SH-SY5Y (cell line): Measurements from ENCODE around the gene TRIM7.
A peak's percentile ranks its signal among the peaks of the same experiment; 100 is the strongest.

Source experiments
- GATA2 ChIP-seq: IDR thresholded peaks from 2 replicates; pipeline ENCODE4 v1.6.1; 2011; ENCODE audit warnings: mild to moderate bottlenecking, low read depth, low read length
- GATA3 ChIP-seq: IDR thresholded peaks from 2 replicates; pipeline ENCODE4 v1.6.1; 2011; ENCODE audit warnings: low read depth, mild to moderate bottlenecking, low read length, moderate library complexity

The TRIM7 gene

GRCh38 chr5:181207214-181207959 is 2.4 kb upstream of the TRIM7 start:
- no peak for TF ChIP-seq GATA3
- peak; percentile 46 for TF ChIP-seq GATA2

DNA sequence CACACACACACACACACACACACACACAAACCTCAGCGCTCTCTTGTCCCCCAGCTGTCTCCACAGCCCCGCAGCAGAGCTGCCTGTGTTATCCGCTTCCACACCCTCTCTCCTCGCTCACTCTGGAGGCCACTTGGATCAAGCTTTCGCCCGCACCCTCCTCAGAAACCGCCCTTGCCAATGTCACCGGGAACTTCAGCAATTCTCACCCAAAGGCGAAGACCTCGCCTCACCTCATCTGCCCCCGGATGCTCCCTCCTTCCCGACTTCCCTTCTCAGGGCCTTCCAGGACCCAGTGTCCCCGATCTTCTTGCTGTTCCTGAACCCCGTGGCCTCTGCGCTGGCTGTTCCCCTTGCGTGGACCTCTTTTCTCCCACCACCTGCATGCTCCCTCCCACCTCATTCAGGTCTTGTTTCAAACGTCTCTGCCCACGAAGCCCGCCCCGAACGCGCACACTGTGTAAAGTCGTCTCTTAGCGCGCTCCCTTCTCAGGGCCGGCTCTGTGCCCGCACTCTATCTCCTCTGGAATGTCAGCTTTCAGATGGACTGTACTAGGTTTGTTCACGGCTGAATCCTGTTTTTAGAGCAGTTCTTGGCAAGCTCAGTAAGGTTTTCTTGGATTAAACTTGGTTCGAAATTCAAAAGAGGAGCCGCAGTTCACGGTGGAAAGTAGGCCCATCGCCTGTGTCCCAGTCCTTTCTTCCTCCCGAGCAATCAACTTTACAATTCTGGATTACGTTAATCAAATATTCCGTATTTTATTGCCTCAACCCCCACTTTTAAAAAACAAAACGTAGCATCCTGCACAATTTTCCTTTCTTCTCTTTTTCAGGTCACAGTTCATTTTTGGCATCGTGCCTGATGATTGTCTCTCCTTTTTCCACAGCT is 1.0 kb upstream of the TRIM7 start:
- no peak for TF ChIP-seq GATA2
- no peak for TF ChIP-seq GATA3

- TF ChIP-seq GATA2, result peak; percentile 27; the same call in 1 of the 2 replicates
- TF ChIP-seq GATA3, result no peak
These were observed 727 bp downstream of the TRIM7 start for GRCh38 chr5:181204113-181204825.

DNA sequence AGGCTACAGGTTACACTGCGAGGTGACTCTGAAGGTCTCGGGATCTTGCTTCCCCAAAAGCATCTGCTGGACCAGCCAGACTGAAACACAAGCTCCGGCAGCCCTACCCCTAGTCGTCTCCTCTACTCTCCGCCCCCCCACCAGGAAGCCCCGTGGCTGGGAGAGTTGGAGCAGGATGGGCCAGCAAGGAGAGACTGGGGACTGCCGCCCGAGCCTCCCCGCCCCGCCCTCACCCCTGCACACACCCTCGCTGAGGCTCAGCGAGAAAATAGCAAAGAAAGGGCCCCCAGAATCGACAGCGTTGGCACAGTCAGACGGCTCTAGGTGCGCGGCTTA is 1.3 kb downstream of the TRIM7 start:
- no peak for TF ChIP-seq GATA2

DNA sequence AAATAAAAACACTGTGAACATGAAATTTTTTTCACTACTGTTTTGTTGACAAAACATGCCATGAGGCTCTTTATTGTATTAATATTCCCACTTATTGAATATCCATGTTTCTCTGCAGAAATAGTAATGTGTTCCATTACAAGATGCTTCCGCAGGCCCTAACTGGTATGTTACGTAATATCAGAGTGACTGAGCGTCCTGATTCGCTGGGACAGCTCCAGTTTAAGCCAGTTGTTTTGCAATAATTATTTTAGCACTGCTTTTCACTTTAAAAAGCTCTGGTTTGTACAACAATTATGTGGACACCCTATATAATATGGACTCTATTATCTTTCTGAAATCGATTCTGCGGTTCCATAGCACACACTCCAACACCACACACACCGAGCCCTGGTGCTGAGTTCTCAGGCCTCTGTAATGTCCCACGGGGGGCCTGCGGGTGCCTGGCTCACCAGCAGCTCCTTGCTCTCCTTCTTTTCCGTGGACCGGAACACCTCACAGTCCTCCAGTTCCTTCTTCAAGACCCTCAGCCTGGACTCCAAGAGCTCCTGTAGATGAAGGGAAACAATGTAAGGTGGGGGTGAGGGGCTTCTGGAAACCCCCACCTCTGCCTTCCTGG is 1.8 kb downstream of the TRIM7 start:
- no peak for TF ChIP-seq GATA3
- no peak for TF ChIP-seq GATA2

GRCh38 chr5:181200816-181201215 is 4.2 kb downstream of the TRIM7 start:
- TF ChIP-seq GATA3 (no peak), GATA2 (no peak)

- no peak for TF ChIP-seq GATA2
- no peak for TF ChIP-seq GATA3
These were observed 4.9 kb downstream of the TRIM7 start for GRCh38 chr5:181199881-181200638.

GRCh38 chr5:181198905-181199519 is 6.0 kb downstream of the TRIM7 start:
- no peak for TF ChIP-seq GATA2
- TF ChIP-seq GATA3, result no peak

- no peak for TF ChIP-seq GATA2
- TF ChIP-seq GATA3, result no peak
These were observed 6.8 kb downstream of the TRIM7 start for GRCh38 chr5:181198106-181198685.

DNA sequence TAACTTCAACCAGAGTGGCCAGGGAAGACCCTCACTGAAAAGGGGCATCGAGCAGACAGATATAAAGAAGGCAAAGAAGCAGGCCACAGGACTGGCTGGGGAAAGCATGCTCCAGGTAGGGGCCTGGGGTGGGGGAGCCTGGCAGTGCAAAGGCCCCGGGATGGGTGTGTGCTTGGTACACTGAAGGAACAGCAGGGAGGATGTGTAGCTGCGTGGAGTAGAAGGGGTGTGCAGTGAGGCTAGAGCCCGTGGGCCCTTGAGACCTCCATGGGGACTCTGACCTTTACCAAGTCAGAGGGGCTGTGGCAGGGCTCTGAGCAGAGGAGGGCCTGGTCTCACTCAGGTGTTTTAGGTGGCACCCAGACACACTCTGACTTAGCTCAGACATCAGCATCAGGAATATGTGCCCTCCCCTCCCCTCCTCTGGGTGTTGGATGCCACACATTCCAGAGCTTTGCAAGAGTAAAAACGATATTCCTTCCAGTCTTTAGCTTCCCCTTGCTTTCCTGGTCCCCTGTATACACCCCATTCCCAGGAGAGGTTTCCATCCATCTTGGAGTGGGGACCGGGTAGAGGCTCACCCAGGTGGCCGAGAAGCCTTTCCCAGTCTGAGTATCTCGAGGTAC is 7.6 kb downstream of the TRIM7 start:
- TF ChIP-seq GATA2 (no peak), GATA3 (no peak)

- TF ChIP-seq GATA3, result no peak
- TF ChIP-seq GATA2, result no peak
These were observed 9.7 kb downstream of the TRIM7 start for GRCh38 chr5:181195249-181195761.
